NCI-H146 treated with DMSO at 0.1 percent for 48 hours (cell line): ENCODE measurements around the gene MICAL2.
A peak's percentile ranks its signal among the peaks of the same experiment; 100 is the strongest.

ENCODE experiments used
- DNase-seq: peaks from one replicate; lab custom pipeline; 2025; ENCODE audit not compliant: unreplicated experiment; lab: John Stamatoyannopoulos, UW

The MICAL2 gene

GRCh38 chr11:12114193-12115033, 4.0 kb downstream of the MICAL2 start:
- no peak for DNase-seq

GRCh38 chr11:12116425-12117032, 6.1 kb downstream of the MICAL2 start:
- DNase-seq = no peak

- DNase-seq = no peak
Observed at GRCh38 chr11:12117200-12117599, 6.8 kb downstream of the MICAL2 start.

- DNase-seq = no peak
Observed at GRCh38 chr11:12117611-12118010, 7.2 kb downstream of the MICAL2 start.

- DNase-seq = no peak
Observed at GRCh38 chr11:12118949-12119348, 8.6 kb downstream of the MICAL2 start.

GRCh38 chr11:12119502-12119901, 9.1 kb downstream of the MICAL2 start:
- DNase-seq = peak; percentile 33

GRCh38 chr11:12120031-12121008, 9.9 kb downstream of the MICAL2 start:
- DNase-seq = peak; percentile 17

GRCh38 chr11:12121011-12121410, 10.6 kb downstream of the MICAL2 start:
- DNase-seq = no peak

GRCh38 chr11:12121517-12121916, 11.1 kb downstream of the MICAL2 start:
- peak; percentile 77 for DNase-seq

- no peak for DNase-seq
Observed at GRCh38 chr11:12122083-12122482, 11.7 kb downstream of the MICAL2 start.

GRCh38 chr11:12123273-12123672, 12.9 kb downstream of the MICAL2 start:
- no peak for DNase-seq

- no peak for DNase-seq
Observed at GRCh38 chr11:12123799-12124198, 13.4 kb downstream of the MICAL2 start.

- DNase-seq = no peak
Observed at GRCh38 chr11:12124306-12124705, 13.9 kb downstream of the MICAL2 start.

GRCh38 chr11:12125609-12126149, 15.3 kb downstream of the MICAL2 start:
- DNase-seq = no peak

- DNase-seq = no peak
Observed at GRCh38 chr11:12126344-12127019, 16.1 kb downstream of the MICAL2 start.

GRCh38 chr11:12127206-12127898, 17.0 kb downstream of the MICAL2 start:
- no peak for DNase-seq

GRCh38 chr11:12128301-12128751, 17.9 kb downstream of the MICAL2 start:
- DNase-seq = no peak

GRCh38 chr11:12129227-12129626, 18.8 kb downstream of the MICAL2 start:
- no peak for DNase-seq

GRCh38 chr11:12130180-12130980, 20.0 kb downstream of the MICAL2 start:
- no peak for DNase-seq
